AG10803 (cell line): ENCODE data around the gene ARID3C.

Experiments
- DNase-seq: peaks from one replicate; pipeline ENCODE4 v3.0.0; 2010; ENCODE audit warnings: low read depth
- H3K4me3 ChIP-seq: 2 replicates; pipeline ENCODE4 v1.5.1; 2011; ENCODE audit warnings: mild to moderate bottlenecking, low read length, control low read depth
- CTCF ChIP-seq: conservative IDR thresholded peaks from 2 replicates; pipeline ENCODE4 v1.5.1; 2011; ENCODE audit warnings: mild to moderate bottlenecking, low read length, control low read depth, inconsistent platforms

ARID3C gene

DNA sequence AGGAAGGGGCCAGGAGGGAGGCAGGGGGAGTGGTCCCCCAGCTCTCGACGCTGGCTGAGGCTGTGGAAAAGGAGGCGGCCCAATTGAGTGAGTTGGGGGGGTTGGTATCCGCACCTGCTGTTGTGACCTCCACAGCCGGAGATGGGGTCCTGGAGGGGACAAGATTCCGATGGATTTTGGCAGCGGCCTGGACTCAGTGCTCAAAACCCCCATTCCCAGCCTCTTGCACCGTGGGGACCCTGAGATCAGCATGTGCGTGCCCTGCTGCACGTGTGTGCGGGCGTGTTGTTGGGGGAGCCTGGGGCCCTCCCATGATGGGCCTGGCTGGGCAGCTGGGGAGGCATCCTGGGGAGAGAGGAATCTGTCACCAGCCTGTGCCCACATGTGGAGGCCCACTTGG is 54.3 kb downstream of the ARID3C start:
- no peak for TF ChIP-seq CTCF
- DNase-seq, result no peak
- no peak overlapping the region for H3K4me3 ChIP-seq

- H3K4me3 ChIP-seq, result no peak overlapping the region
- no peak for DNase-seq
- TF ChIP-seq CTCF, result no peak
Observed at GRCh38 chr9:34573599-34574325, 55.1 kb downstream of the ARID3C start.

DNA sequence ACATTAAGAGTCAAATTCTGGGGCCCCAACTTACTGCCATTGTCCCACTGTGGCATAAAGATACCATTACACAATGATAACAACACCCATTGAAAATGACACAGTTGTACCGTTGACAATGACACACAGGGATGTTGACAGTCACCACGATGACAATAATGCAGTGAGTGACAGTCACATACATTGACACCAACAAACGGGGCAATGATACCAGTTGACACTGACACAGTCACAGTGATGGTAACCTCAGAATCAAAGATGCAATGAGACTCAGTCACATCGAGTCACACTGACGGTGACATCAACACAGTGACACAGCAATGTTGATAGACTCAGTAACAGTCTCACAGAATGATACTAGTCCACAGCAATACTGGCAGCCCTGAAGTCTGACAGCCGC is 56.2 kb downstream of the ARID3C start:
- no peak overlapping the region for H3K4me3 ChIP-seq
- DNase-seq, result no peak
- TF ChIP-seq CTCF, result no peak

GRCh38 chr9:34572092-34572491 is 56.8 kb downstream of the ARID3C start:
- no peak for TF ChIP-seq CTCF
- DNase-seq, result no peak

GRCh38 chr9:34571481-34571810 is 57.4 kb downstream of the ARID3C start:
- H3K4me3 ChIP-seq, result no peak overlapping the region
- no peak for TF ChIP-seq CTCF
- no peak for DNase-seq

More at GRCh38 chr9:34572092-34572491, 56.8 kb downstream of the ARID3C start:
- H3K4me3 ChIP-seq, result no peak overlapping the region
